H1 (cell line): ENCODE measurements around the gene CELA1. TPM values are rescaled to one million over a fixed set of nuclear protein-coding genes. Genes with fewer than 3 reads are reported as not detected.

Source experiments
- CTCF ChIA-PET: fragments of 300-600 bp; sonication (Branson Sonifier 250); formaldehyde crosslinking; loops from one replicate; lab custom pipeline; 2021; ENCODE audit not compliant: partially characterized antibody; lab: Charles Lee
- POLR2A ChIA-PET: fragments of 300-600 bp; sonication (Branson Sonifier 250); formaldehyde crosslinking; loops from one replicate; lab custom pipeline; 2021; ENCODE audit warnings: inconsistent platforms; ENCODE audit not compliant: partially characterized antibody; lab: Charles Lee
- DNase-seq, 2 experiments: peaks; one replicate each; pipeline versions ENCODE4 v3.0.0 to v3.0.0-alpha.2; 2010 to 2022; ENCODE audit warnings: low spot score in 2 of 2, low read depth in 1 of 2, mixed read lengths in 1 of 2
- FAIRE-seq: peaks from 2 replicates; lab custom pipeline; 2011; peaks lifted over from hg19 to GRCh38; lab: Jason Lieb, UNC
- H2AFZ ChIP-seq: 2 replicates; pipeline ENCODE4 v1.8.1; 2012; ENCODE audit warnings: low read length, inconsistent platforms
- H2AK5ac ChIP-seq: 2 replicates; pipeline ENCODE4 v1.6.1; 2013; ENCODE audit warnings: low read depth, low read length
- H2BK120ac ChIP-seq: replicated peaks from 2 replicates; pipeline ENCODE3; 2013; ENCODE audit warnings: low read depth, low read length, inconsistent platforms
- H2BK12ac ChIP-seq: 2 replicates; pipeline ENCODE4 v1.6.1; 2013; ENCODE audit warnings: low read depth, low read length
- H2BK15ac ChIP-seq: 2 replicates; pipeline ENCODE4 v1.6.1; 2013; ENCODE audit warnings: low read length
- H2BK20ac ChIP-seq: 2 replicates; pipeline ENCODE4 v1.6.1; 2013; ENCODE audit warnings: low read length
- H2BK5ac ChIP-seq: 2 replicates; pipeline ENCODE4 v1.6.1; 2013; ENCODE audit warnings: low read depth, low read length
- H3K14ac ChIP-seq: 2 replicates; pipeline ENCODE4 v1.6.1; 2013; ENCODE audit warnings: inconsistent platforms; ENCODE audit not compliant: insufficient read length
- H3K18ac ChIP-seq: 2 replicates; pipeline ENCODE4 v1.6.1; 2013; ENCODE audit warnings: low read length; ENCODE audit errors: extremely low read depth
- H3K23ac ChIP-seq: 2 replicates; pipeline ENCODE4 v1.6.1; 2013; ENCODE audit warnings: inconsistent platforms; ENCODE audit not compliant: insufficient read length
- H3K23me2 ChIP-seq: 2 replicates; pipeline ENCODE4 v1.6.1; 2013; ENCODE audit warnings: low read depth, low read length
- H3K27ac ChIP-seq: 2 replicates; pipeline ENCODE4 v1.6.1; 2011; ENCODE audit warnings: low read depth, low read length, inconsistent platforms
- H3K27me3 ChIP-seq, 4 experiments: replicated peaks in 1 of 4; 1 replicate in 1 of 4; 2 replicates in 3 of 4; pipeline versions ENCODE4 v1.6.1 to v1.8.1; 2011 to 2013; ENCODE audit warnings: low read length in 3 of 4, mild to moderate bottlenecking in 3 of 4, inconsistent platforms in 2 of 4, mixed read lengths in 2 of 4, moderate library complexity in 1 of 4; ENCODE audit not compliant: control insufficient read depth in 3 of 4, insufficient read depth in 3 of 4; ENCODE audit errors: extremely low read depth in 1 of 4
- H3K36me3 ChIP-seq, 4 experiments: 2 replicates each; pipeline versions ENCODE4 v1.6.1 to v1.8.1; 2011 to 2013; ENCODE audit warnings: mild to moderate bottlenecking in 4 of 4, low read length in 3 of 4, moderate library complexity in 2 of 4, control low read depth in 1 of 4, inconsistent platforms in 1 of 4; ENCODE audit not compliant: insufficient read depth in 4 of 4, control insufficient read depth in 2 of 4
- H3K4ac ChIP-seq: replicated peaks from 2 replicates; pipeline ENCODE3; 2013; ENCODE audit warnings: low read length, low read depth, mixed read lengths, inconsistent platforms; ENCODE audit not compliant: insufficient read length
- H3K4me1 ChIP-seq, 4 experiments: replicated peaks in 1 of 4; 1 replicate in 1 of 4; 2 replicates in 3 of 4; pipeline versions ENCODE4 v1.6.1 to v1.8.1; 2011 to 2013; ENCODE audit warnings: low read length in 3 of 4, inconsistent platforms in 2 of 4, mixed read lengths in 1 of 4; ENCODE audit not compliant: insufficient read depth in 4 of 4, control insufficient read depth in 3 of 4
- H3K4me2 ChIP-seq, 2 experiments: 2 replicates each; pipeline versions ENCODE4 v1.6.1 to v1.8.1; 2011 to 2013; ENCODE audit warnings: low read depth in 2 of 2, low read length in 2 of 2, control low read depth in 1 of 2, inconsistent platforms in 1 of 2, mild to moderate bottlenecking in 1 of 2; ENCODE audit not compliant: insufficient read depth in 1 of 2
- H3K4me3 ChIP-seq, 4 experiments: fragments of 200-600, 300-600 bp in 1 of 4; sonication (generic), shearing (Covaris generic), sonication (Bioruptor Twin) in 1 of 4; 2 replicates each; pipeline versions ENCODE4 v1.5.1 to v1.8.1; 2011 to 2016; ENCODE audit warnings: low read length in 4 of 4, low read depth in 3 of 4, control low read depth in 2 of 4, inconsistent platforms in 2 of 4, mild to moderate bottlenecking in 2 of 4, mixed read lengths in 1 of 4, moderate library complexity in 1 of 4; ENCODE audit not compliant: insufficient read depth in 2 of 4; ENCODE audit errors: extremely low read depth in 1 of 4
- H3K56ac ChIP-seq: replicated peaks from 2 replicates; pipeline ENCODE3; 2013; ENCODE audit warnings: low read depth, mild to moderate bottlenecking, mixed read lengths, low read length, inconsistent platforms; ENCODE audit not compliant: insufficient read length
- H3K79me1 ChIP-seq: 2 replicates; pipeline ENCODE4 v1.6.1; 2013; ENCODE audit warnings: low read depth, low read length, control low read depth
- H3K79me2 ChIP-seq, 2 experiments: 2 replicates each; pipeline versions ENCODE4 v1.6.1 to v1.8.1; 2012 to 2013; ENCODE audit warnings: low read length in 2 of 2, mild to moderate bottlenecking in 2 of 2, inconsistent platforms in 1 of 2; ENCODE audit not compliant: insufficient read depth in 2 of 2, control insufficient read depth in 1 of 2
- H3K9ac ChIP-seq, 4 experiments: replicated peaks in 1 of 4; 1 replicate in 1 of 4; 2 replicates in 3 of 4; pipeline versions ENCODE4 v1.6.1 to v1.8.1; 2011 to 2013; ENCODE audit warnings: low read depth in 3 of 4, low read length in 3 of 4, control low read depth in 2 of 4, mild to moderate bottlenecking in 2 of 4, moderate library complexity in 2 of 4, inconsistent platforms in 1 of 4; ENCODE audit errors: extremely low read depth in 1 of 4
- H3K9me3 ChIP-seq, 2 experiments: 2 replicates each; pipeline versions ENCODE4 v1.6.1 to v1.8.1; 2012 to 2013; ENCODE audit warnings: mild to moderate bottlenecking in 2 of 2, moderate library complexity in 2 of 2, control low read depth in 1 of 2, inconsistent platforms in 1 of 2, low read depth in 1 of 2, low read length in 1 of 2, mixed read lengths in 1 of 2; ENCODE audit not compliant: insufficient read depth in 2 of 2
- H4K20me1 ChIP-seq, 2 experiments: replicated peaks in 1 of 2; 2 replicates each; pipeline versions ENCODE3 to v1.8.1; 2011 to 2013; ENCODE audit warnings: inconsistent platforms in 2 of 2, low read length in 2 of 2, mild to moderate bottlenecking in 1 of 2; ENCODE audit not compliant: insufficient read depth in 2 of 2, control insufficient read depth in 1 of 2
- H4K5ac ChIP-seq: 2 replicates; pipeline ENCODE4 v1.6.1; 2013; ENCODE audit warnings: low read length, low read depth, mixed read lengths, inconsistent platforms; ENCODE audit not compliant: insufficient read length
- H4K8ac ChIP-seq: 2 replicates; pipeline ENCODE4 v1.8.0; 2013; ENCODE audit warnings: mild to moderate bottlenecking, moderate library complexity, low read length, inconsistent platforms; ENCODE audit not compliant: insufficient read depth; ENCODE audit errors: extremely low read depth
- H4K91ac ChIP-seq: replicated peaks from 2 replicates; pipeline ENCODE3; 2013; ENCODE audit warnings: low read length, mixed read lengths, inconsistent platforms; ENCODE audit not compliant: insufficient read length
- CHD2 ChIP-seq: IDR thresholded peaks from 2 replicates; pipeline ENCODE4 v1.6.1; 2012; ENCODE audit warnings: low read length, improper control_type of control experiment
- EZH2 ChIP-seq: fragments of 200-600 bp; sonication (generic); IDR thresholded peaks from 2 replicates; pipeline ENCODE4 v1.7.1; 2012; ENCODE audit warnings: low read depth, mild to moderate bottlenecking, moderate library complexity, low read length, inconsistent platforms; ENCODE audit not compliant: severe bottlenecking
- GTF2F1 ChIP-seq: IDR thresholded peaks from 2 replicates; pipeline ENCODE4 v1.6.1; 2012; ENCODE audit warnings: low read depth, low read length, improper control_type of control experiment, borderline replicate concordance
- HDAC2 ChIP-seq, 2 experiments: fragments of 300-600 bp in 1 of 2; sonication (generic) in 1 of 2; IDR thresholded peaks; 2 replicates each; pipeline ENCODE4 v1.6.1; 2011 to 2012; ENCODE audit warnings: low read depth in 2 of 2, low read length in 2 of 2, mild to moderate bottlenecking in 2 of 2, moderate library complexity in 2 of 2, borderline replicate concordance in 1 of 2, inconsistent platforms in 1 of 2
- JUN ChIP-seq: IDR thresholded peaks from 2 replicates; pipeline ENCODE4 v1.6.1; 2011; ENCODE audit warnings: low read depth, mild to moderate bottlenecking, improper control_type of control experiment, low read length
- KDM4A ChIP-seq: IDR thresholded peaks from one replicate; pipeline ENCODE4 v1.7.1; 2012; ENCODE audit warnings: low read depth, mild to moderate bottlenecking, moderate library complexity, low read length, inconsistent platforms; ENCODE audit not compliant: severe bottlenecking
- KDM5A ChIP-seq: fragments of 200-600 bp; IDR thresholded peaks from 2 replicates; pipeline ENCODE4 v1.7.1; 2012; ENCODE audit warnings: mild to moderate bottlenecking, low read length, inconsistent platforms, mixed read lengths
- MAFK ChIP-seq: IDR thresholded peaks from 2 replicates; pipeline ENCODE4 v1.6.1; 2012; ENCODE audit warnings: low read depth, mild to moderate bottlenecking, improper control_type of control experiment, low read length
- NANOG ChIP-seq: IDR thresholded peaks from 2 replicates; pipeline ENCODE4 v1.6.1; 2011; ENCODE audit warnings: low read length, low read depth, mild to moderate bottlenecking, inconsistent platforms; ENCODE audit not compliant: insufficient read depth, poor library complexity, severe bottlenecking
- SIRT6 ChIP-seq: IDR thresholded peaks from one replicate; pipeline ENCODE4 v1.7.1; 2012; ENCODE audit warnings: low read length, inconsistent platforms
- SP1 ChIP-seq: IDR thresholded peaks from 2 replicates; pipeline ENCODE4 v1.6.1; 2011; ENCODE audit warnings: low read depth, low read length
- TEAD4 ChIP-seq: IDR thresholded peaks from 2 replicates; pipeline ENCODE4 v1.6.1; 2012; ENCODE audit warnings: low read depth, low read length, inconsistent platforms, mixed read lengths
- WGBS, 2 experiments: shearing (Covaris generic) in 1 of 2; methylation state at CpG; one replicate each; pipeline versions ENCODE4 v1.1.6 to v1.1.7; 2013 to 2015; ENCODE audit warnings: low lambda C conversion rate in 2 of 2, mixed read lengths in 2 of 2, inconsistent platforms in 1 of 2, low coverage in 1 of 2, missing lambda C conversion rate in 1 of 2; ENCODE audit not compliant: insufficient replicate concordance in 2 of 2, insufficient coverage in 1 of 2, insufficient read length in 1 of 2; ENCODE audit errors: extremely low coverage in 1 of 2, missing lambda C conversion rate in 1 of 2; 5-methylcytosine and 5-hydroxymethylcytosine counted together
- polyA plus RNA-seq, 7 experiments: library from polyadenylated mRNA; depleted of rRNA in 3 of 7; stranded (reverse) in 5 of 7; unstranded in 2 of 7; fragments of >200 nt in 5 of 7; fragments of 200-250 nt in 2 of 7; gene quantifications; 1 replicate in 5 of 7; 2 replicates in 1 of 7; 4 replicates in 1 of 7; pipeline versions ENCODE4 v1.2.1 to v1.2.3, GENCODE V29; 2011 to 2013; ENCODE audit warnings: missing spikeins in 2 of 7, mixed read lengths in 2 of 7
- total RNA-seq: library from RNA; stranded (reverse); fragmentation: NEBNext Ultra II Directional; extraction: Animal tissue kit (Norgen Biotek cat#: 25700); gene quantifications from 2 replicates; pipeline ENCODE4 v1.2.1, GENCODE V29; 2021

The CELA1 gene
- total and polyA plus RNA-seq, 2 of the 8 experiments (the other 6 are each of a cell fraction or from before 2014, with no cell fraction given) = 0.09 TPM; not detected in 1

DNA sequence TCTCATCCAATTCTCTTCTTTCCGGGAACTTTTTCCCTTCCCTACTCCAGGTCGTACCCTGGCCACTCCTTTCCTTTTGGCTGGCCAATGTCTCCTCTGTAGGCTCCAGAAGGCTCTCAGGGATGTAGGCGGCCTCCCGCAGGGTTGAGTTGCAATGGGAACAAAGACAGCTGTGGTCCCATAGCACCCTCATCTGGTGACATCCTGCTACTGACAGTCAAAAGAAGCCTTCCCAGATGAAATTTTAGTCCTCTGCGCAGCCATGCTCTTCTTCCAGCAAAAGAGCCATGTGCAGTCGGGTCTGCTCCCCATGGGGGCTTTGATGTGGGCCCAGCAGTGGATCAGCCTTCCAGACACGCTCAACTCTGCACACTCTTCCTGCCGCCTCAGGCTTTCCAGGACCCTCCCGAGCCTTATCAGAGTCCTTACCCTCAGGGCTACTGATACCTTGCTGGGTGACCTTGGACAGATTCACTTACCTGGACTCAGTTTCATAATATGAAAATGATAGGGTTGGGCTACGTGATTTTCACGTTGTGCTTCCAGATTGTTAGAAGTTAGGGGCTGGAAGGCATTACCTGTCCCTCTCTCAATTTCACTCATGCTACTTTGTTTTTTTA, 5.5 kb upstream of the CELA1 start:
- Histone ChIP-seq H2BK120ac (no peak overlapping the region), H3K4me2 (0 out of 4 replicates have a peak overlapping the region, but pooled peaks of 1 of the 2 experiments have one; percentile 0), H3K27me3 (no peaks in the 10 kb centered on the region), H2BK20ac (no peak overlapping the region), H3K79me1 (no peaks in the 10 kb centered on the region), H4K5ac (no peak overlapping the region), H3K4ac (no peak overlapping the region), H2AK5ac (no peak overlapping the region), H3K27ac (no peak overlapping the region), H3K36me3 (no peaks in the 10 kb centered on the region; a peak in 1 of 8 replicates), H2BK15ac (no peak overlapping the region), H2BK5ac (no peak overlapping the region), H2BK12ac (no peak overlapping the region), H3K23ac (no peak overlapping the region), H3K56ac (no peak overlapping the region), H4K91ac (no peak overlapping the region), H3K14ac (no peak overlapping the region), H3K4me3 (no peak overlapping the region), H3K18ac (no peak overlapping the region), H4K20me1 (no peaks in the 10 kb centered on the region), H3K79me2 (no peaks in the 10 kb centered on the region), H3K9me3 (no peaks in the 10 kb centered on the region), H4K8ac (no peak overlapping the region), H3K23me2 (no peaks in the 10 kb centered on the region), H3K4me1 (peaks cover 0 to 4% (median 1%) of the 10 kb centered on the region in 4 experiments; a peak in 1 of 7 replicates), H3K9ac (no peak overlapping the region), H2AFZ (no peak overlapping the region)
- POLR2A ChIA-PET = interaction anchor here (0.8 to 2.2 kb wide), 7 partner anchors 9 to 327 kb away, joined by 3 to 6 read pairs (median 3); partner anchors contain the start of genes CSRNP2 and DAZAP2
- CTCF ChIA-PET = interaction anchor here (0.7 to 10.2 kb wide), 25 partner anchors 9 to 960 kb away, joined by 3 to 119 read pairs (median 5); partner anchors contain the start of gene SMAGP
- 46% methylated on average over 11 of the region's 11 CpGs; no CpG with 5 or more reads in 1 of the 2 experiments for WGBS, 2 experiments
- peak; percentile 74 for FAIRE-seq
- peak; percentile 59 to 90 for DNase-seq
- TF ChIP-seq MAFK = no peak
- no peak for TF ChIP-seq EZH2
- TF ChIP-seq JUN = no peak
- no peak for TF ChIP-seq CHD2
- no peak for TF ChIP-seq NANOG
- no peak for TF ChIP-seq SIRT6
- no peak for TF ChIP-seq KDM5A
- no peak for TF ChIP-seq TEAD4
- no peak for TF ChIP-seq KDM4A
- TF ChIP-seq HDAC2 (IDR thresholded peaks at IDR 0.05; ENCODE audit: borderline replicate concordance in 1 of 2, low read depth in 2 of 2, low read length in 2 of 2) = no peak
- TF ChIP-seq GTF2F1 = no peak
- no peak; the same call in 1 of the 2 replicates for TF ChIP-seq SP1
